Neural cell (in vitro differentiated cells): ENCODE data around the gene ANKRD44. TPM values are rescaled to one million over a fixed set of nuclear protein-coding genes. Genes with fewer than 3 reads are reported as not detected.

Source experiments
- H2AFZ ChIP-seq: fragments of 200-600, 300-800 bp; sonication (generic), shearing (Covaris generic); 2 replicates; pipeline ENCODE4 v1.6.0; 2014; ENCODE audit warnings: low read depth, mild to moderate bottlenecking, antibody characterized with exemption, low read length, moderate library complexity
- H3F3A ChIP-seq: fragments of 200-600 bp; shearing (Covaris generic); 2 replicates; pipeline ENCODE4 v1.6.1; 2016; ENCODE audit warnings: mild to moderate bottlenecking, moderate library complexity, mixed read lengths, antibody characterized with exemption, low read length; ENCODE audit not compliant: insufficient read depth, poor library complexity, severe bottlenecking
- H3K27ac ChIP-seq: fragments of 200-600, 300-800 bp; sonication (generic), shearing (Covaris generic); 2 replicates; pipeline ENCODE4 v1.5.1; 2014; ENCODE audit warnings: mild to moderate bottlenecking, low read length, moderate library complexity
- H3K27me3 ChIP-seq: fragments of 300-800, 200-600 bp; sonication (generic), shearing (Covaris generic); 2 replicates; pipeline ENCODE4 v1.6.0; 2014; ENCODE audit warnings: mild to moderate bottlenecking, low read depth, low read length, moderate library complexity; ENCODE audit not compliant: insufficient read depth
- H3K36me3 ChIP-seq: fragments of 300-800, 200-600 bp; sonication (generic), shearing (Covaris generic); 2 replicates; pipeline ENCODE4 v1.5.1; 2014; ENCODE audit warnings: mild to moderate bottlenecking, antibody characterized with exemption, low read length, moderate library complexity; ENCODE audit not compliant: insufficient read depth
- H3K4me2 ChIP-seq: fragments of 300-800, 200-600 bp; sonication (generic), shearing (Covaris generic); 2 replicates; pipeline ENCODE4 v1.6.0; 2014; ENCODE audit warnings: mild to moderate bottlenecking, low read length
- H3K4me3 ChIP-seq: fragments of 300-800, 200-600 bp; sonication (generic), shearing (Covaris generic); 2 replicates; pipeline ENCODE4 v1.5.1; 2014; ENCODE audit warnings: mild to moderate bottlenecking, low read length, moderate library complexity
- H3K79me2 ChIP-seq: fragments of 200-600 bp; shearing (Covaris generic); replicated peaks from 2 replicates; pipeline ENCODE4 v1.6.0; 2014; ENCODE audit warnings: mild to moderate bottlenecking, low read length, moderate library complexity; ENCODE audit not compliant: insufficient read depth
- H3K9ac ChIP-seq: fragments of 300-800, 200-600 bp; sonication (generic), shearing (Covaris generic); 2 replicates; pipeline ENCODE4 v1.6.1; 2016; ENCODE audit warnings: mild to moderate bottlenecking, low read length, mixed read lengths
- H3K9me2 ChIP-seq: fragments of 200-600 bp; shearing (Covaris generic); 2 replicates; pipeline ENCODE4 v1.6.1; 2016; ENCODE audit warnings: mild to moderate bottlenecking, low read length, mixed read lengths; ENCODE audit not compliant: insufficient read depth
- H3K9me3 ChIP-seq: fragments of 200-600, 300-800 bp; sonication (generic), shearing (Covaris generic); 2 replicates; pipeline ENCODE4 v1.6.1; 2016; ENCODE audit warnings: mild to moderate bottlenecking, mixed run types, low read length, moderate library complexity, mixed read lengths
- H4K20me1 ChIP-seq: fragments of 200-600 bp; shearing (Covaris generic); 2 replicates; pipeline ENCODE4 v1.6.1; 2016; ENCODE audit warnings: mild to moderate bottlenecking, mixed run types; ENCODE audit not compliant: insufficient read depth
- CTCF ChIP-seq: fragments of 450-650 bp; IDR thresholded peaks from 2 replicates; pipeline ENCODE4 v1.5.1; 2014; ENCODE audit warnings: antibody characterized with exemption, mild to moderate bottlenecking, moderate library complexity; ENCODE audit not compliant: poor library complexity, severe bottlenecking
- EP300 ChIP-seq: fragments of 450-650 bp; conservative IDR thresholded peaks from 2 replicates; pipeline ENCODE4 v1.6.1; 2014; ENCODE audit warnings: antibody characterized with exemption, mild to moderate bottlenecking, moderate library complexity; ENCODE audit not compliant: poor library complexity, severe bottlenecking
- EZH2 ChIP-seq: fragments of 200-600, 300-800 bp; shearing (Covaris generic), sonication (generic); IDR thresholded peaks from 2 replicates; pipeline ENCODE4 v1.6.1; 2014; ENCODE audit warnings: antibody characterized with exemption, low read length, borderline replicate concordance, mild to moderate bottlenecking; ENCODE audit not compliant: insufficient read depth, poor library complexity, severe bottlenecking
- MXI1 ChIP-seq: fragments of 450-650 bp; conservative IDR thresholded peaks from 2 replicates; pipeline ENCODE4 v1.6.1; 2014; ENCODE audit warnings: antibody characterized with exemption, mild to moderate bottlenecking; ENCODE audit not compliant: poor library complexity, severe bottlenecking
- POLR2AphosphoS5 ChIP-seq: IDR thresholded peaks from 2 replicates; pipeline ENCODE4 v1.6.1; 2012
- RAD21 ChIP-seq: fragments of 450-650 bp; conservative IDR thresholded peaks from 2 replicates; pipeline ENCODE4 v1.6.1; 2014; ENCODE audit warnings: antibody characterized with exemption, mild to moderate bottlenecking, moderate library complexity
- REST ChIP-seq: IDR thresholded peaks from 2 replicates; pipeline ENCODE4 v1.6.1; 2012; ENCODE audit warnings: borderline replicate concordance
- SMC3 ChIP-seq: fragments of 450-650 bp; conservative IDR thresholded peaks from 2 replicates; pipeline ENCODE4 v1.6.1; 2014; ENCODE audit warnings: antibody characterized with exemption, mild to moderate bottlenecking, moderate library complexity; ENCODE audit not compliant: poor library complexity
- TAF1 ChIP-seq: IDR thresholded peaks from 2 replicates; pipeline ENCODE4 v1.6.1; 2012; ENCODE audit warnings: low read depth
- polyA plus RNA-seq: library from polyadenylated mRNA; depleted of rRNA; stranded (reverse); fragments of >200 nt; gene quantifications from 2 replicates; pipeline ENCODE4 v1.2.3, GENCODE V29; 2014

Gene ANKRD44
- polyA plus RNA-seq, 1 donor from 2014 or later, result 94.3 TPM

- Histone ChIP-seq H2AFZ (no peak overlapping the region), H3K27me3 (no peaks in the 10 kb centered on the region), H3F3A (no peaks in the 10 kb centered on the region)
Measured at GRCh38 chr2:197170208-197170607, 140.4 kb downstream of the ANKRD44 start.

GRCh38 chr2:197168705-197169104 lies 141.9 kb downstream of the ANKRD44 start:
- H3F3A ChIP-seq, result no peaks in the 10 kb centered on the region
- H4K20me1 ChIP-seq, result no peaks in the 10 kb centered on the region
- H3K27me3 ChIP-seq, result no peaks in the 10 kb centered on the region
- no peaks in the 10 kb centered on the region for H3K9me3 ChIP-seq
- no peak overlapping the region for H3K4me3 ChIP-seq
- no peak overlapping the region for H3K4me2 ChIP-seq
- no peaks in the 10 kb centered on the region for H3K9me2 ChIP-seq
- H3K9ac ChIP-seq, result no peak overlapping the region
- H3K27ac ChIP-seq, result no peak overlapping the region
- TF ChIP-seq TAF1 (no peak), CTCF (peak; percentile 36)
- no peaks in the 10 kb centered on the region for H3K36me3 ChIP-seq
- no peaks in the 10 kb centered on the region for H3K79me2 ChIP-seq
- no peak overlapping the region for H2AFZ ChIP-seq

More at GRCh38 chr2:197170208-197170607, 140.4 kb downstream of the ANKRD44 start:
- Histone ChIP-seq H3K4me2 (no peak overlapping the region), H4K20me1 (no peaks in the 10 kb centered on the region), H3K9me3 (no peaks in the 10 kb centered on the region), H3K9ac (no peak overlapping the region), H3K36me3 (no peaks in the 10 kb centered on the region), H3K4me3 (no peak overlapping the region), H3K27ac (no peak overlapping the region), H3K79me2 (no peaks in the 10 kb centered on the region), H3K9me2 (no peaks in the 10 kb centered on the region)
- no peak for TF ChIP-seq EP300

DNA sequence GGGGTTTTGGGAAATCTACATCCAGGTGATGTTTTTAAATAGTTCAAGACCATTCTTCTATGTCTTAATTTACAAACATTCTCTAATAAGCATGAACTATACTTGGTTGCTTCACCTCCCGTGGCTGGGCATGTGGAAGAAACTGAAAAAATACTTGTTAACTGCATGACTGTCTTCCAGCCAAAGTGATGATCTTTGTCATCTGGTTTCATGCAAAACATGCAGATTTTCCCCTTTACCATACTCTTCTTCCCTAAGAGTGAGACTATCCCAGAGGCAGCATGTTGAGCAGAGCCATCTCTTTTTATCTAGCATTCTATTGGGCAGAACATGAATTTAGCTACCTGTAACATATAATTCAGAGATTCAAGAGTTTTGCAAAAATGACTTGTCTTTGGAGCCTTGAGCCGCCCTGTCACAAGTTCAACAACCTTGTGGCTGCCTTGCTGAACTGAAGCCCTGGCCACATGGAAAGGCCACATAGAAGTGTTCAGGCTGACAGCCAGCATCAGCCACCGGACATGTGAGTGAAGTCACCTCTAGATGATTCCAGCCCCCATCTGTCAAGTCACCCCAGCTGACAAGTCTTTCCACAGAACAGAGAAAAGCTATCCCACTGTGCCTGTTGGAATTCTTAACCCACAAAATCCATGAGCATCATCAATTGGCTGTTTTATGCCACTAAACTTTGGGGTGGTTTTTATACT lies 142.8 kb downstream of the ANKRD44 start:
- Histone ChIP-seq H3K36me3 (no peaks in the 10 kb centered on the region), H3K27me3 (no peaks in the 10 kb centered on the region), H3K79me2 (no peaks in the 10 kb centered on the region), H3K4me2 (no peak overlapping the region), H3K9ac (no peak overlapping the region), H3F3A (no peaks in the 10 kb centered on the region), H2AFZ (no peak overlapping the region), H3K4me3 (no peak overlapping the region), H3K9me3 (no peaks in the 10 kb centered on the region), H3K9me2 (no peaks in the 10 kb centered on the region), H3K27ac (no peak overlapping the region), H4K20me1 (no peaks in the 10 kb centered on the region)
- no peak for TF ChIP-seq REST
- TF ChIP-seq SMC3, result no peak
- no peak for TF ChIP-seq EP300
- no peak for TF ChIP-seq TAF1
- no peak for TF ChIP-seq MXI1
- TF ChIP-seq CTCF, result no peak
- no peak for TF ChIP-seq POLR2AphosphoS5
- no peak for TF ChIP-seq EZH2
- no peak for TF ChIP-seq RAD21
